Liver (tissue), 9 donors: ENCODE data around the gene EN2. TPM values are rescaled to one million over a fixed set of nuclear protein-coding genes. Genes with fewer than 3 reads are reported as not detected.

Experiments used
- DNase-seq: peaks from one replicate; pipeline ENCODE4 v3.0.0-alpha.2; 2017; ENCODE audit warnings: low spot score
- H3K27ac ChIP-seq, 2 donors: one replicate each; pipeline ENCODE4 v1.7.0; 2013; ENCODE audit warnings: inconsistent platforms in 2 of 2, low read length in 2 of 2, control low read depth in 1 of 2, low read depth in 1 of 2, mild to moderate bottlenecking in 1 of 2
- H3K27me3 ChIP-seq, 4 donors: one replicate each; pipeline versions ENCODE4 v1.6.1 to v1.7.0; 2013; ENCODE audit warnings: low read length in 3 of 4, inconsistent platforms in 1 of 4, mild to moderate bottlenecking in 1 of 4, moderate library complexity in 1 of 4; ENCODE audit not compliant: control insufficient read depth in 4 of 4, insufficient read depth in 4 of 4
- H3K36me3 ChIP-seq, 4 donors: one replicate each; pipeline versions ENCODE4 v1.6.1 to v1.7.0; 2013; ENCODE audit warnings: low read length in 3 of 4, mild to moderate bottlenecking in 3 of 4, low read depth in 1 of 4, moderate library complexity in 1 of 4; ENCODE audit not compliant: control insufficient read depth in 4 of 4, insufficient read depth in 3 of 4
- H3K4me1 ChIP-seq, 4 donors: one replicate each; pipeline versions ENCODE4 v1.6.1 to v1.7.0; 2013; ENCODE audit warnings: low read length in 3 of 4, mild to moderate bottlenecking in 3 of 4, moderate library complexity in 1 of 4; ENCODE audit not compliant: control insufficient read depth in 4 of 4, insufficient read depth in 4 of 4
- H3K4me3 ChIP-seq, 3 donors: one replicate each; pipeline versions ENCODE4 v1.6.1 to v1.7.0; 2013; ENCODE audit warnings: low read length in 3 of 3, control low read depth in 1 of 3, low read depth in 1 of 3, mild to moderate bottlenecking in 1 of 3
- H3K9ac ChIP-seq, 2 donors: one replicate each; pipeline ENCODE4 v1.7.0; 2013; ENCODE audit warnings: low read length in 2 of 2, mild to moderate bottlenecking in 2 of 2, moderate library complexity in 2 of 2, control low read depth in 1 of 2, low read depth in 1 of 2
- H3K9me3 ChIP-seq, 4 donors: one replicate each; pipeline versions ENCODE4 v1.6.1 to v1.7.0; 2013; ENCODE audit warnings: low read length in 3 of 4; ENCODE audit not compliant: control insufficient read depth in 4 of 4
- ATF3 ChIP-seq: IDR thresholded peaks from 2 replicates; pipeline ENCODE4 v1.6.1; 2016; ENCODE audit warnings: antibody characterized with exemption
- CTCF ChIP-seq: fragments of 150-350 bp; IDR thresholded peaks from 2 replicates; pipeline ENCODE4 v1.5.1; 2017; ENCODE audit warnings: improper control_type of control experiment, low read depth, low read length; ENCODE audit not compliant: missing input control
- EGR1 ChIP-seq, 2 donors: IDR thresholded peaks; 2 replicates each; pipeline ENCODE4 v1.6.1; 2016 to 2018; ENCODE audit warnings: antibody characterized with exemption in 2 of 2, low read depth in 2 of 2
- FOXA1 ChIP-seq: IDR thresholded peaks from 2 replicates; pipeline ENCODE4 v1.6.1; 2016; ENCODE audit warnings: antibody characterized with exemption
- FOXA2 ChIP-seq: IDR thresholded peaks from 2 replicates; pipeline ENCODE4 v1.6.1; 2016; ENCODE audit warnings: antibody characterized with exemption
- GABPA ChIP-seq, 2 donors: IDR thresholded peaks in 1 of 2; conservative IDR thresholded peaks in 1 of 2; 2 replicates each; pipeline ENCODE4 v1.6.1; 2016; ENCODE audit warnings: antibody characterized with exemption in 2 of 2, mild to moderate bottlenecking in 1 of 2, moderate library complexity in 1 of 2
- HNF4A ChIP-seq, 2 donors: conservative IDR thresholded peaks; 2 replicates each; pipeline ENCODE4 v1.6.1; 2016; ENCODE audit warnings: antibody characterized with exemption in 2 of 2, mild to moderate bottlenecking in 2 of 2
- JUND ChIP-seq, 2 donors: IDR thresholded peaks; 2 replicates each; pipeline ENCODE4 v1.6.1; 2016; ENCODE audit warnings: antibody characterized with exemption in 2 of 2
- MAX ChIP-seq: IDR thresholded peaks from 2 replicates; pipeline ENCODE4 v1.6.1; 2016; ENCODE audit warnings: antibody characterized with exemption
- NR2F2 ChIP-seq: IDR thresholded peaks from 2 replicates; pipeline ENCODE4 v1.6.1; 2016; ENCODE audit warnings: antibody characterized with exemption
- RAD21 ChIP-seq, 2 donors: IDR thresholded peaks; 2 replicates each; pipeline ENCODE4 v1.6.1; 2016; ENCODE audit warnings: antibody characterized with exemption in 2 of 2, mild to moderate bottlenecking in 2 of 2
- REST ChIP-seq: IDR thresholded peaks from 2 replicates; pipeline ENCODE4 v1.6.1; 2016; ENCODE audit warnings: antibody characterized with exemption, mild to moderate bottlenecking
- SP1 ChIP-seq: IDR thresholded peaks from 2 replicates; pipeline ENCODE4 v1.6.1; 2018; ENCODE audit warnings: antibody characterized with exemption, mild to moderate bottlenecking
- TAF1 ChIP-seq: conservative IDR thresholded peaks from 2 replicates; pipeline ENCODE4 v1.6.1; 2016; ENCODE audit warnings: antibody characterized with exemption, mild to moderate bottlenecking
- YY1 ChIP-seq: IDR thresholded peaks from 2 replicates; pipeline ENCODE4 v1.6.1; 2016; ENCODE audit warnings: antibody characterized with exemption, mild to moderate bottlenecking
- ZBTB33 ChIP-seq: IDR thresholded peaks from 2 replicates; pipeline ENCODE4 v1.6.1; 2016; ENCODE audit warnings: antibody characterized with exemption
- WGBS: extraction: QIAGEN DNeasy Blood & Tissue Kit; methylation state at CpG from one replicate; pipeline ENCODE4 v1.1.7; 2013; 5-methylcytosine and 5-hydroxymethylcytosine counted together
- polyA plus RNA-seq, 2 donors: library from polyadenylated mRNA; stranded (reverse) in 1 of 2; unstranded in 1 of 2; fragments of 200-250 nt in 1 of 2; fragments of >200 nt in 1 of 2; fragmentation: Nextera tagmentation in 1 of 2; extraction: Ambion mirVana in 1 of 2; gene quantifications; one replicate each; pipeline versions ENCODE4 v1.2.1 to v1.2.3, GENCODE V29; 2013 to 2015
- total RNA-seq, 2 donors: library from RNA; depleted of rRNA; stranded (reverse); fragments of >200 nt; gene quantifications; one replicate each; pipeline ENCODE4 v1.2.3, GENCODE V29; 2014
- donor health status: healthy.
- donor health status: healthy.
- donor health status: healthy.
- donor health status: healthy.
- donor health status: healthy.

EN2 gene
- total and polyA plus RNA-seq, 4 donors, result under 0.01 TPM; not detected in 3

GRCh38 chr7:155507576-155507975 is 49.6 kb downstream of the EN2 start:
- no peak overlapping the region for H3K9ac ChIP-seq
- H3K4me3 ChIP-seq, result no peak overlapping the region
- peaks cover 0 to 7% (median 1%) of the 10 kb centered on the region in 4 donors for H3K9me3 ChIP-seq
- no peak for DNase-seq
- TF ChIP-seq MAX, result no peak
- TF ChIP-seq FOXA1, result no peak
- TF ChIP-seq SP1, result no peak
- no peak for TF ChIP-seq ZBTB33
- no peak for TF ChIP-seq GABPA (IDR thresholded peaks at IDR 0.05 in 1 of 2, conservative IDR thresholded peaks at IDR 0.05 in 1 of 2)
- no peak for TF ChIP-seq RAD21 (IDR thresholded peaks at IDR 0.05)
- TF ChIP-seq FOXA2, result no peak
- no peak for TF ChIP-seq JUND (IDR thresholded peaks at IDR 0.05)
- no peak for TF ChIP-seq HNF4A (conservative IDR thresholded peaks at IDR 0.05)
- no peak for TF ChIP-seq CTCF
- TF ChIP-seq REST, result no peak
- no peak overlapping the region for H3K27ac ChIP-seq
- H3K36me3 ChIP-seq, result no peaks in the 10 kb centered on the region
- peaks cover 2 to 51% (median 30%) of the 10 kb centered on the region in 4 donors for H3K27me3 ChIP-seq
- H3K4me1 ChIP-seq, result peaks cover 0 to 8% (median 3%) of the 10 kb centered on the region in 4 donors
- 9% methylated on average over 4 of the region's 4 CpGs for WGBS

GRCh38 chr7:155508376-155509358 is 50.7 kb downstream of the EN2 start:
- Histone ChIP-seq H3K9ac (no peak overlapping the region), H3K27me3 (peaks cover 2 to 47% (median 30%) of the 10 kb centered on the region in 4 donors), H3K36me3 (no peaks in the 10 kb centered on the region), H3K27ac (no peak overlapping the region), H3K4me3 (no peak overlapping the region), H3K9me3 (peaks cover 0 to 7% (median 1%) of the 10 kb centered on the region in 4 donors), H3K4me1 (peaks cover 0 to 8% (median 3%) of the 10 kb centered on the region in 4 donors)
- 10% methylated on average over 29 of the region's 29 CpGs for WGBS
- DNase-seq, result no peak
- TF ChIP-seq ATF3 (no peak), YY1 (no peak), CTCF (no peak), NR2F2 (no peak), MAX (no peak), HNF4A (conservative IDR thresholded peaks at IDR 0.05) (no peak), ZBTB33 (no peak), TAF1 (no peak), SP1 (no peak), EGR1 (IDR thresholded peaks at IDR 0.05; ENCODE audit: low read depth in 2 of 2) (no peak), FOXA2 (no peak), RAD21 (IDR thresholded peaks at IDR 0.05) (no peak)
